GM19452 (cell line): Measurements from ENCODE around the gene PCK1.

Experiments used
- ATAC-seq: cut with Tn5 transposase; IDR thresholded peaks from one replicate; pipeline ENCODE4 v1.9.1; 2021; ENCODE audit not compliant: unreplicated experiment

PCK1 gene

DNA sequence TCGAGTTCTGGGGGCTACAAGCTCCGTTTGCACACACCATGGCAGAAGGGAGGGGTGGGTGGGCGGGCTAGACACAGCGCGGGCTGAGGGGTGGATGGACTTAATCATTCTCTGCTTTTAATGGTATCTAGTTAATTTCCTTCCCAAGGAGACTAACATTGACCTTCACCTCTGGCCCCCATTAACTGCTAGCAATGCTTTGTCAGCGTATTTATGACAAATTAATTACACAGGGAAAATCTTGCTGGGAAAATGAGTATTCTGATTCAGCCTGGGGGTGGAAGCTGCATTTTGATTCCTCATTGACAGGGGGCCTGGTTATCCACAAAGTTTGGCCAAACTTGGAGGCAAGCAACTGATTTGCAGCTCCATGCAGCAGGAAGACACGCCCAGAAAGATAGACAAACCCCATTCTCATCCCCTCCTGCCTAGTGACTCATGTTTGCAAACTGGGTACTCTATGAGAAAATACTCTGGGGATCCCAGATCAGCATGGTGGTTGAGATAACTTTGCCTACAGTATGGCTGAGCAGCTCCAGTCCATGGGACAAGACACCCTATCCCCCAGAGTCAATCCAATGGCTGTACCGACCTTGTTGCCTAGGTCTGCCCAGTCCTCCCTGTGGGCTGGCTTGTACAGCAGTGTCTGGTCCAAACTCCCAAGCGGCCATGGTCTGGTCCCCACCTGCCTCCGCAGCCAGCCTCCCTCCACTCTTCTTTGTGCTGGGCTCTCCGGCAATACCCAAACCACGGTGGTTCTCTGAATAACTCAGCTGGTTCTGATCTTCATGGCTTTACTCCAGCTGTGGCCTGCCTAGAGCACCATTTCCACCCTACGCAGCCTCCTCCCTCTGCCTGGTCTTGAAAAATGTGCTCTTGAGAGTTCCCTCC is 39.7 kb downstream of the PCK1 start:
- no peak for ATAC-seq

DNA sequence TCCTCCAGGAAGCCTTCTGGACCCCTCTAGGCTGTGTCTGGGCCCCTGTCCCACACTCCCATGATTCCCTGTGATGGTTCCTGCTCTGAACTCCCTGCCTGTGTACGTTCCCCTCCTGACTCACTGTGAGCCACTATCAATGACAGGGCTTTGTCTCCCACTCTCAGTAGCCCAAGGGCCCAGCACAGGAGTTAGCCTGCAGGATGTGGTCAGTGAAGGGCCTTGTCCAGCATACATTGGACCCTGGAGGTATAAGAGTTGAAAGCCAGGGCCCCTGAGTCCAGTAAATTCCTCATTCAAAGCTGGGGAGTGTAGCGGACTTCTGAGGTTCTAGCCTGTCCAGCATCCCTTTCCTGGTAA is 40.3 kb downstream of the PCK1 start:
- no peak for ATAC-seq

DNA sequence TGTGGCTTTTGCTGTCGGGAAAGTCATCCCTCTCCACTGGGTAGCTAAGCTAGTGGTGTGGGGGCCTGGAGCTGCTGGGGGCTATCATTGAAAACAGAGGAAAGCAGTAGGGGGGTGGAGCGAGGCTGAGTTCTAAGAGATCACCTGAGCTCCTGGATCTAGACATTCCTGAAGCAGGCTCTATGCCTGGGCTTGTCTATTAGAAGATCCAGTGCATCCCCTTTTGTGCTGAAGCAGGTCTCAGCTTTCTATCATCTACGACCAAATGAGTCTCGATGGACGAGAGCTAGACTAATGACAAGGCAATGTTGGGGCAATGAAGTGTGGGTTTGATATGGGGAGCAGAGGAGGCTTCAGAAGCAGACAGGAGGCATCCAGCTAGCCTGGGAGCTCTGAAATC is 40.8 kb downstream of the PCK1 start:
- ATAC-seq: no peak

DNA sequence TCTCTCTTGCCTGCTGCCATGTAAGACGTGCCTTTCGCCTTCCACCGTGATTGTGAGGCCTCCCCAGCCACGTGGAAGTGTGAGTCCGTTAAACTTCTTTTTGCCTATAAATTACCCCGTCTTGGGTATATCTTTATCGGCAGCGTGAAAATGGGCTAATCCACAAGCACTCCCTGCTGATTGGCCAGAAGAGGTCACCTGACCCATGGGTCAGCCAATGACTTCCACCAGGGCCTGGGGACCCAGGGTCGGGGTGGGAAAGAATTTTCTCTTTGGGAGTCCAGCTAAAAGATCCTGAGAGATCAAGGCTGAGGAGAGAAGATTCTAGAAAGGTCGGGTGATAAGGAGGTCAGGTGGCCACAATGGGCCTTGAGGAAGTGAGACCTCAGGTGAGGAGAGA is 42.2 kb downstream of the PCK1 start:
- ATAC-seq: no peak

DNA sequence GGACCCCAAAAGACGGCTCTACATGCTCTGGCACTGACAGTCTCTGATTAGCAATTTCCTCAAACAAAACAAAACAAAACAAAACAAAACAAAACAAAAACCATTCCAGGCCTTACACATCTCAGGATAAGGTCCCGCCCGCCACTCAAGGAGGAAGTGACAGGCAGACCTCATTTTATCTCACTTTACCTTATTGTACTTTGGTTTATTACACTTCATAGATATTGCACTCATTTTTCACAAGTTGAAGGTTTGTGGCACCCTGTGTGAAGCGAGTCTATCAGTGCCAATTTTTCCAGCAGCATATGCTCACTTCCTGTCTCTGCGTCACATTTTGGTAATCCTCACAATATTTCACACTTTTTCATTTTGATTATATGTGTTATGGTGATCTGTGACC is 44.1 kb downstream of the PCK1 start:
- no peak for ATAC-seq

DNA sequence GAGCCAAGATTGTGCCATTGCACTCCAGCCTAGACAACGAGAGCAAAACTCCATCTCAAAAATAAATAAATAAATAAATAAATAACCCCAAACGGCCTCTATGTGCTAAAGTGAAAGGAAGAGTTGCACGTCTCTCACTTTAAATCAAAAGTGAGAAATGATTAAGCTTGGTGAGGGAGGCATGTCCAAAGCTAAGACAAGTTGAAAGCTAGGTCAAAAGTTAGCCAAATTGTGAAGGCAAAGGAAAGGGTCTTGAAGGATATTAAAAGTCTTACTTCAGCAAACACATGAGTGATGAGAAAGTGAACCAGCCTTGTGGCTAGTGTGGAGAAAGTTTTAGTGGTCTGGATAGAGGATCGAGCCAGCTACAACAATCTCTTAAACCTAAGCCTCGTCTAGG is 45.0 kb downstream of the PCK1 start:
- no peak for ATAC-seq

DNA sequence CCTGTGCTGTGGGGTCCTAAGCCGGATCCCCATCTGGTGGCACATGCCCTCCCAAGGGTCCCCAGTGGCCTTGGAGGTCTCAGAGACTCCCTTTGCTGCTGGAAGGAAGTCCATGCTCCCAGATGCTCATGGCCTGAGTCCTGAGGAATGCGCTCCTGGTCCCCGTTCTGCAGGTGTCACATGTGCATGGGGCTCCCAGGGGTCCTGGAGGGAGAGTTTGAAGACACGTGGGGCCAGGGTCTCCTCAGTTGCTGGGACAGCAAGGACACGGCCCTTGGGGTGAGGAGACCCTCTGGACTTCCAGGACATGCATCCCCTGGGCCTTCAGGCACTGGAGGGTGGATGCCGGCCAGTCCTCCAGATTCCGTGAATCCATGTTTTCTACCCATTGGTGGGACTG is 47.6 kb downstream of the PCK1 start:
- ATAC-seq: no peak

DNA sequence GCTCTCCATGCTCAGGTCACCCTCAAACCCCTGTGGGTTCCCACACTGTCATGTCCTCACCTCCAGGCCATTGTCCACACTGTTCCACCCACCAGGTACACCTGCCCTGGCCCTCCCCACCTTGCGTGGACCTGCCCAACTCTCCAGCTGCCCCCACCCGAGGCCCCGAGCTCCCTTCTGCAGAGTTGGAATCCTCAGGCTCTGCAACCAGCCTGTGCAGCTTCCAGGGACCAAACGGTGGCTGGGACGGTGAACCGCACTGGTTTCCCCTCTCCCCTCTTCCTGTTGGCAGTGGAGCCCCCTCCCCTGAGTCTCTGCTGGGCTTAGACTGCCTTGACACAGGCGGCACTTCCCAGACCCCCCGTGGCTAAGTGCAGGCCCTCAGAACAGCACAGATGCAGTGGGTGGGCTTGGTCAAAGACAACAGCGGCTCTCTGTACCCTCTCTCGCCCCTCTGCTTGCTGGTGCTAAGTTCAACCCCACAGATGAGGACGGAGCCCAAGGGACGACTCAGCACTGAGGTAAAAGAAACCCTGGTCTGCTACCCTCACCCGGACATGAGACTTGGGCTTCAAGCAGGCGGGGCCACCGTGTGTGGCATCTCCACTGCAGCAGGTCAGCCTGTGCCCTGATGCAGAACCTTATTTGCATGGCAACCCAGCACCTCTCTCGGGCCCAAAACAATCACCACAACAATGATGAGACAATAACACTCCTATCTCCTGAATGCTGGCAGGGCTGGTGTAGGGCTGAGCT is 48.4 kb downstream of the PCK1 start:
- ATAC-seq: no peak

DNA sequence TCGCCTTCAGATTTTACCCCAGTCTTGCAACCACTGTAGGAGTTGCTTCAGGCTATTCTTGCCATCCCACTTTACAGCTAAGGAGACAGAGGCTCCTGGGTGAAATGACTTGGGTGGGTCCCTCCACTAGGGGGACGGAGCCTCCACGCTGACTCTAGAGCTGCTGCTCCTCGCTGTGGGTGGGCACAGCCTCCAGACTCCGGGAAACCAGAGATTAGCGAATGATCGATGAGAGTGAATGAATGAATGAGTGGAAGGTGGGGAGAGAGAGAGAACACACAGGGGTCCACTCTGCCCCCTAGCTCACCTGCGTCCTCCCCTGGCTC is 48.9 kb downstream of the PCK1 start:
- no peak for ATAC-seq

DNA sequence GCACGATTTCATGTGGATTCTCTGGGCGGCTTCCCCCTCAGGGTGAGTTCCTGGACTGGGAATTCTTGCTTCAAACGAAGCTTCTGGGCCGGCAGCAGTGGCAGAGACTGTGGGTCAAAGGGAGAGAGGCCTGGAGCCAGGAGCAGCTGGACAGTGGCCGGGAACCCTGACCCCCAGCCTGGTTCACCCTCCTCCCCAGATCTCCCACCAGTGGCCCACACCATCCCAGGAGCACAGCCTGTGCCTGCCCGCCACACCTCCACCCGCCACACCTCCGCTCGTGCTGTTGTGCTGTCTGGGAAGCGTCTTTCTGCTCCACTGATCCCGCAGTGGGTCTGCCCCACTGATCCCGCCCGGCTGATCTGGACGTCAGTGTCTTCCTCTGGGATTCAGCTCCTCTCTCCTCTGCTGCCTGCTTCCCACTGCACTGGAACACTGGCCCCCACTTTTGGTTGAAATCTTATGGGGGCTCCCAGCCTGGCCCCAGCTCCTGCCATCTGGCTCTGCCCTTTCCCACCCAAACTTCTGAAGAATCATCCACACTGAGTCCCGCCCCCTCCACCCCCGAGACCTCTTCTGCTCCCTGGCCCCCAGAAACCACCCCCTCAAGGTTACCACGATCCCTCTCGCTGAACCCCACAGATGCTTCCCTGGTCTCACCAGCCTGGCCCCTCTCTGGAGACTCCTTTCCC is 49.5 kb downstream of the PCK1 start:
- no peak for ATAC-seq

DNA sequence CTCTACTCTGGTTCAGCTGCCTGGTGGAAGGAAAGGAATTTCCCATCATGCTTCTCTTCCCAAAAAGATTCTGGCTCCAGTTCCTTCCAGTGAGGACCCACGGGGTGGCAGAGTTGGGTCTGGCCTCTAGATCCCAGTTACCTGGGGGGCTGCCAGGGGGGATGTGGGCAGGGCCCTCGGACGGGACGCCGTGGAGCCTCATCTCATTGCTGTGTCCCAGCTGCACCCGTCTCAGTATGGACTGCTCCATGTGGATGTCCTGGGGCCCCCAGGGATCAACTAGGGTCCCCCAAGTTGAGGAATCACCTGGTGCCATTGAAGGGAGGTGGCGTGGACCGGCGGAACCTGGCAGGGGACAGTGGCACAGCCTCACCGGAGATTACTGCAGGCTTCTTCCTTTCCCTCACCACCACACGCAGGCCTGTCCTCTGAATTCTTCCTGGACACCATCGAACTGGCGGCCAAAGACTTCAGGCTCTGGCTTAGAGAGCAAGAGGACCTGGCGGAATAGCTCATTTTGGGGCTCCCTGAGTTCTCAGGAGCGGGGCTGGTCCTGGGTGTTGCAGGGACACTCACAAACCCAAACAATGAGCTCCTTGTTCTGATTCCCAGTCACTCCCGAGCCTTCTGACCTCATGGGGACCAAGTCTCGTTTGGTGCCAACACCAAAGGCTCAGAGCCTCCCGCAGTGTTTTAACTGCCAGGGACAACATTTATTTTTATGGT is 50.8 kb downstream of the PCK1 start:
- no peak for ATAC-seq

DNA sequence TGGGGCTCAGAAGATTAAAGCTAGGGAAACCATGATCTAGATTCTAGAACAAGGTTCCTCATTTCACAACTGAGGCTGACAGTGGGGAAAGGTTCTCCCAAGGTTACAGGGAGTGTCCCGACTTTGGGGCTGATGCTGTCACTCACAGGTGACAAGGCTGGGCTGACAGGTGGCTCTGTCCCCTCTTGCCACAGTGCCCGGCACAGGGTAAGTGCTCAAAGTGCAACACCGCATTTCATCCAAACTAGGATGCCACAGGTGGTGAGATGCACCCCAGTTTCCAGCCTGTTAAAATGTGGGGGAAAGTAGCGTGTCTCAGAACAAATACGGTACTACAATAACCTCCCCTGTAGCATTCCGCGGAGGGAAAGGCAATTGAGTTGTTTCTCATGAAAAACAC is 51.5 kb downstream of the PCK1 start:
- ATAC-seq: no peak

DNA sequence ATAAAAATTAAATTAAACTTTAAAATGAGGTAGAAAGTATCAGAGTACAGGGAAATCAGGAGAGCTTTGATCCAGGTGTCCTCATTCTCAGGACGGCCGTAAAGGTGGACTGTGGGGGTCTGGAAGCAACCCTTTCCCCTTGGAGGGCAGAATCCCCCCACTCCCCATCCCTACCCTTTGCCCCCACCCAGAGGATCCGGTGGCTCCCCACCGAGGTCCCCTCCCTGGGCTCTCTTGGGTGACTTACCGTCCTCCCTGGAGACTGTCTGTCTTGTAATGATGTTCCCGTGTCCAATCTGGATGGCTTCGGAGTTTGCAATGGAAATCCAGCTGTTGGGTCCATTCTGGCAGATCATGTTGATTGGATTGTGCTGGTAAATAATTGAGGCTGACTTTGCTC is 52.0 kb downstream of the PCK1 start:
- ATAC-seq: no peak

DNA sequence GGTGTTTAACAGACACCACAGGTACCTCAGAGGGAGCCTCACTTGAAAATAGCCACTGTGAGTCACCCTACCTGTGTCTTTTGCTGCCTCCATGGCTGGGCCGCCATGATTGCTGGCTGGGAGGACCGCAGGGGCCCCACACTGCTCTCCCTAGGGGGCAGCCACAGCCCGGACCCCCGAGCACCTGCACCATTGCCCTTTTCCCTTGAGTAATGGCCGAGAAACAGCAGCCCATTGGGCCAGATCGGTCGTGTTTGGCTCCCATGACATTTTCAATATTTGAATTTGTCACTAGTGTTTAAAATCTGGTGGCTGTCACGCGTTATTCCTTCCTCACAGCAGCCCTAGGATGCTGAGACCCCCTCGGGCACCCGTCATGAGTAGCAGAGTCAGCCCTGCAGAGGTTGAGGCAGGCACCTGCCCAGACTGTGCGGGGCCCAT is 52.6 kb downstream of the PCK1 start:
- no peak for ATAC-seq

DNA sequence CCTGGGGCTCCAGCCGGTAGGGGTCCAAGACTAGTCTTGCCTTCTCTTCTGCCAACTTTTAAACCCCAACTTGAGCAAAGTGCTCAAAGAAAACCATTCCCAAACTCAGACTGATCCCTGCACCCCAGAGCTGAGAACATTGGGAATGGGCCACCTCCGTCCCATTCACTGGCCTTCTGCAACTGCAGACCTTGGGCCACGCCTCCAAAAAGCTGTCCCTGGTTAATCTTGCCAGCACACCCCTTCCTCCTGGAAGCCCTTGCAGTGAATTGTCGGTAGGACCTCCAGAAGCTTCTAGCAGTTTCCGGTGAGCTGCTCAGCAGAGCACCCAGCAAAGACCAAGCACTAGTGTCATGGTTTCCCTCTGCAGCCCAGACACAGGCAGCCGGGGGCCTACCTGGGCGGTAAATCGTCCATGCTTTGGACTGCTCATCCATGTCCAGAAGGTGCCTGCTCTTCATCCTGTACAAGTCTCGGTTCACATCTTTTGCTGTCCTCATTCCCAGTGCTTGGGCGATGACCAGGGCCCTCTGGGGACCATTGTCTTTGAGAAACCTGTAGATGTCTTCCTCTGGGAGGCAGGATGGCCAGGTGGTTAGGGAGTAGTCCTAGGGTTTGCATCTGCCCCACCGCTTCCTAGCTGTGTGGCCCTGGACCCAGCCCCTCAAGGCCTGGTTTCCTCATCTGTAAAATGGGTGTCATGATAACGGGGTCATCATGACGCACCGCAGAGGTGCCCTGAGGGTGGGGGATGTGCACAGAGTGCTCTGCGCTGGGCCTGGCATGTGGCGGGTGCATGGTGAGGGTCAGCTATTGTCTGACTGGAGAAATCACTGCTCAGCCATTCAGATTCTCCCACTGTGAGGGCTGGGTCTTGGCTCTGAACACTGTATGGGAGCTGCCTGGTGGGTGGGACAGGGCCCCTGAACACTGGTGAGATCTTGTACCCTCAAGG is 53.9 kb downstream of the PCK1 start:
- no peak for ATAC-seq

DNA sequence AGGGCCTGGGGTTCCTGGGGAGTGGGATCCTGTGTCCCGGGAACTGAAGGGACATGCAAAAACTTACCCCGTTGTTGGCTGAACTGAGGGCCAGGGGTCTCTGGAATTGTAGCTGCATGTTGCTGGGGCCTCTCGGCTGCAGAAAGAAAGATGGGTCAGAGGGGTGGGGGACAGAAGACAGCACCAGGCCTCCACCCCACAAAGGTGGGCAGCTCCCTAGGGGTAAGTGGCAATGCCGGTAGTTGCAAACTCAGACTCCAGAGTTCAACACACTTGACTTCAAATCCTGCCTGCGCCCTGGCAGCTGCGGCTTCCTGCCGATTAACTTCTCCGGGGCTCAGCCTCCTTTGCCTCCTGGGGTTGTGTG is 54.5 kb downstream of the PCK1 start:
- ATAC-seq: no peak

DNA sequence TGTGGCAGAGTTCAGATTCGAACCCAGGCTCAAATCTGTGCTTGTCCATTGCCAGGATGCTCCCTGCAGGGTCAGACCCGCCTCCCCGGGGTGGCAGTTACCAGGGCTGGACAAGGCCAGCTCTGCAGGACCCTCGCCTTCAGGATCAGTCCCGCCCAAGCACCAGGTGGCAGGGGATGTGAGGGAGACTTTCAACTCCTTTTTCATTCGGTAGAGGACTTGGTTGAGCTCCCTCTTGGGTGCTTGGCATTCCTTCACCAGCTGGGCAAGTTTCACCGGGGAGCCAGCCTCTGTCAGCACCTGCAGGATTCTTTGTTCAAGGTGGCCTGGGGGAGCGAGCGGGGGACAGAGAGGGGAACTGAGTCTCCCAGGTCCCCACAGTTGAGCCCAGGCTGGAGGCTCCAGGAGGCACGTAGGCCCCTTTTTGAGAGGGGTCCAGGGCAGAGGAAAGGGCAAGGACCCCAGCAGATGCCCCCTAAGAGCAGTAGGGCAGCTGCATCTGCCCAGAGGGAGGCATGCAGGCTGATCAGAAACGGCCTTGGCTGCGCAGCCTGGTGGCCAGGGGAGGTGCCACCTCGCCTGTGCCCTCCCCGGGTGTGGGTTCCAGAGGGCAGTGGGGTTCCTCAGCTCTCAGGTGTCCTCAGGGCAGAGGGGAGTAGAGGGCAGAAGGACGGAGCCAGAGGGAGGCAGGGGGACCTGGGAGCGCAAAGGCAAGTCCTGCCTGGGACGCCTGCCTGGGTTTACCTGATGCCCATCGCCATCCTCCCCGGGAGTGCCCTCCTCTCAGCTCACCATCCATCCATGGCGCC is 55.4 kb downstream of the PCK1 start:
- no peak for ATAC-seq

DNA sequence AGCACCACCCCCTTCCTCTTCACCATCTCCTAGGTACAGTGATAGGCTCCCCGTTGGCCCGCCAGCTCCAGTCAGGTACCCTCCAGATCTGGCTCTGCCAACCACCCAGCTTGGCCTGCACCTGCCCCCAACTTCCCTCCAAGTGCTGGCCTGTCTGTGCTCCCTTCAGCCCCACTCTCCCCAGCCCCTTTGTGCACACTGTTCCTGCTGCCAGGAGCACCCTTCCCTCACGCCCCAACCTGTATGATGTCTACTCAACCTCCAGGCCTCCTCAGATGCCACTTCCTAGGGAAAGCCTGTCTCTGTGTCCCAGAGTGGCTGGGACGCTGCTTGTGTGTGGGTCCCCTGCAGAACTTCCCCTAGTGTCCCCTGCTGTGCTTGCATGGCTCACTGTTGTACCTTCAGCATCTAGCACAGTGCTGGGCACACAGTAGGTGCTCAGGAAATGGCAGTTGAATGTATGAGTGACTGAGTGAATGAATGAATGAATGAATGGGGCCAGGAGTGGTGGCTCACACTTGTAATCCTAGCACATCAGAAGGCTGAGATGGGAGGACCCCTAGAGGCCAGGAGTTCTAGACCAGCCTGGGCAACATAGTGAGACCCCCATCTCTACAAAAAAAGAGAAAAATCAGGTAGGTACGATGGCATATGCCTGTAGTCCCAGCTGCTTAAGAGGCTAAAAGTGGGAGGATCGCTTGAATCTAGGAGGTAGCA is 56.3 kb downstream of the PCK1 start:
- no peak for ATAC-seq
